Uterus (tissue), 4 donors: ENCODE data around the gene MTPN. TPM values are rescaled to one million over a fixed set of nuclear protein-coding genes. Genes with fewer than 3 reads are reported as not detected.

Experiments used
- DNase-seq, 2 donors: peaks; one replicate each; pipeline ENCODE4 v3.0.0-alpha.2; 2019 to 2020
- H3K27ac ChIP-seq, 2 donors: fragments of 200-600 bp; sonication (generic); 1 replicate in 1 of 2; 2 replicates in 1 of 2; pipeline ENCODE4 v1.5.1; 2016 to 2018
- H3K27me3 ChIP-seq, 2 donors: fragments of 200-600 bp; sonication (generic); one replicate each; pipeline ENCODE4 v1.5.1; 2018 to 2019; ENCODE audit warnings: control low read depth in 1 of 2
- H3K36me3 ChIP-seq, 2 donors: fragments of 200-600 bp; sonication (generic); one replicate each; pipeline ENCODE4 v1.5.1; 2019; ENCODE audit warnings: control low read depth in 1 of 2
- H3K4me1 ChIP-seq, 2 donors: fragments of 200-600 bp; sonication (generic); one replicate each; pipeline ENCODE4 v1.5.1; 2018 to 2019; ENCODE audit warnings: control low read depth in 1 of 2
- H3K4me3 ChIP-seq, 2 donors: fragments of 200-600 bp; sonication (generic); 1 replicate in 1 of 2; 2 replicates in 1 of 2; pipeline ENCODE4 v1.5.1; 2018 to 2019; ENCODE audit warnings: mild to moderate bottlenecking in 1 of 2
- H3K9me3 ChIP-seq, 2 donors: fragments of 200-600 bp; sonication (generic); one replicate each; pipeline ENCODE4 v1.5.1; 2019; ENCODE audit warnings: control low read depth in 1 of 2
- CTCF ChIP-seq, 4 experiments: fragments of 200-600 bp in 2 of 4; fragments of 450-650 bp in 2 of 4; sonication (generic) in 2 of 4; IDR thresholded peaks; one replicate each; pipeline ENCODE4 v1.5.1; 2016 to 2019; ENCODE audit warnings: antibody characterized with exemption in 4 of 4, mild to moderate bottlenecking in 2 of 4, moderate library complexity in 1 of 4
- POLR2A ChIP-seq, 2 donors: fragments of 450-650 bp; IDR thresholded peaks; one replicate each; pipeline ENCODE4 v1.6.1; 2016; ENCODE audit warnings: antibody characterized with exemption in 2 of 2, mild to moderate bottlenecking in 1 of 2, moderate library complexity in 1 of 2
- intact Hi-C: fragments of 100-400 bp; cut with DNase I; formaldehyde crosslinking; loops from one replicate; pipeline ENCODE4 v1.15.1; 2023; ENCODE audit warnings: low total_unique reads
- total RNA-seq, 4 donors: library from RNA; depleted of rRNA in 3 of 4; stranded (reverse); fragments of >200 nt in 3 of 4; gene quantifications; one replicate each; pipeline versions ENCODE4 v1.1.0 to v1.2.4, GENCODE V29; 2014 to 2023
- donor health status: DM: yes; HTN: yes; CAD: no.

The MTPN gene
- 100 to 1,000 TPM in 1 of 4 donors, 10 to 100 TPM in 3; 53.8 to 125 (median 76.8) TPM for total RNA-seq

GRCh38 chr7:135977007-135977741 is at the start of gene MTPN:
Gene MTPN, minus strand, starts transcription at chr7:135977359. Its CDS starts 259 bp downstream, at chr7:135977100.
- Histone ChIP-seq H3K36me3 (no peaks in the 10 kb centered on the region), H3K27ac (peak within 1 kb of the TSS; percentile 68 to 81), H3K4me1 (peaks cover 0 to 3% of the 10 kb centered on the region in 2 donors), H3K9me3 (no peaks in the 10 kb centered on the region), H3K4me3 (peak within 1 kb of the TSS; percentile 71 to 91), H3K27me3 (no peaks in the 10 kb centered on the region)
- intact Hi-C loops: loop anchor here (10.0 kb wide), 1 partner anchor 312 kb away; the partner anchor contains the start of gene STMP1
- TF ChIP-seq POLR2A (IDR thresholded peaks at IDR 0.05): peak; percentile 40 to 61
- peak in 2 of 4 experiments; percentile 7 to 28 for TF ChIP-seq CTCF (IDR thresholded peaks at IDR 0.05)
- DNase-seq: peak; percentile 98 to 99

- Histone ChIP-seq H3K36me3 (no peaks in the 10 kb centered on the region), H3K9me3 (no peaks in the 10 kb centered on the region), H3K4me3 (no peak overlapping the region), H3K27ac (no peak overlapping the region), H3K4me1 (no peaks in the 10 kb centered on the region), H3K27me3 (no peaks in the 10 kb centered on the region)
- intact Hi-C loops: no loop called here
- DNase-seq: no peak
- no peak for TF ChIP-seq POLR2A (IDR thresholded peaks at IDR 0.05)
- TF ChIP-seq CTCF (IDR thresholded peaks at IDR 0.05): no peak
Observed at GRCh38 chr7:136026209-136026608, 49.0 kb upstream of the MTPN start.

- Histone ChIP-seq H3K9me3 (no peaks in the 10 kb centered on the region), H3K27ac (no peak overlapping the region), H3K4me1 (no peaks in the 10 kb centered on the region), H3K4me3 (no peak overlapping the region), H3K27me3 (no peaks in the 10 kb centered on the region), H3K36me3 (no peaks in the 10 kb centered on the region)
- no peak for TF ChIP-seq POLR2A (IDR thresholded peaks at IDR 0.05)
- TF ChIP-seq CTCF (IDR thresholded peaks at IDR 0.05): no peak
- no peak for DNase-seq
- intact Hi-C loops: no loop called here
Observed at GRCh38 chr7:136023134-136023869, 46.1 kb upstream of the MTPN start.

GRCh38 chr7:136020556-136020955 is 43.4 kb upstream of the MTPN start:
- Histone ChIP-seq H3K36me3 (no peaks in the 10 kb centered on the region), H3K9me3 (no peaks in the 10 kb centered on the region), H3K4me3 (no peak overlapping the region), H3K27me3 (no peaks in the 10 kb centered on the region), H3K4me1 (no peaks in the 10 kb centered on the region), H3K27ac (no peak overlapping the region)
- no peak for TF ChIP-seq CTCF (IDR thresholded peaks at IDR 0.05)
- DNase-seq: no peak
- intact Hi-C loops: no loop called here

GRCh38 chr7:136018104-136018503 is 40.9 kb upstream of the MTPN start:
- Histone ChIP-seq H3K9me3 (no peaks in the 10 kb centered on the region), H3K4me1 (no peaks in the 10 kb centered on the region), H3K4me3 (no peak overlapping the region), H3K27me3 (no peaks in the 10 kb centered on the region), H3K36me3 (no peaks in the 10 kb centered on the region), H3K27ac (no peak overlapping the region)
- no peak for TF ChIP-seq POLR2A (IDR thresholded peaks at IDR 0.05)
- TF ChIP-seq CTCF (IDR thresholded peaks at IDR 0.05): no peak
- DNase-seq: no peak
- intact Hi-C loops: no loop called here
